GM08714 (cell line): ENCODE data around the gene HEATR5A.
"Not testable (repeated sequence)": the region's sequence is repeated elsewhere in the genome, so short reads cannot be mapped to it uniquely, and the experiment has no call there.

Experiments used
- H3K4me3 ChIP-seq: fragments of 200-500 bp; sonication (Bioruptor generic); 2 replicates; pipeline ENCODE4 v1.5.1; 2014; ENCODE audit warnings: mild to moderate bottlenecking, low read length, inconsistent platforms
- ZNF274 ChIP-seq: IDR thresholded peaks from 2 replicates; pipeline ENCODE4 v1.6.1; 2012; ENCODE audit warnings: mild to moderate bottlenecking, low read depth, low read length

The HEATR5A gene

DNA sequence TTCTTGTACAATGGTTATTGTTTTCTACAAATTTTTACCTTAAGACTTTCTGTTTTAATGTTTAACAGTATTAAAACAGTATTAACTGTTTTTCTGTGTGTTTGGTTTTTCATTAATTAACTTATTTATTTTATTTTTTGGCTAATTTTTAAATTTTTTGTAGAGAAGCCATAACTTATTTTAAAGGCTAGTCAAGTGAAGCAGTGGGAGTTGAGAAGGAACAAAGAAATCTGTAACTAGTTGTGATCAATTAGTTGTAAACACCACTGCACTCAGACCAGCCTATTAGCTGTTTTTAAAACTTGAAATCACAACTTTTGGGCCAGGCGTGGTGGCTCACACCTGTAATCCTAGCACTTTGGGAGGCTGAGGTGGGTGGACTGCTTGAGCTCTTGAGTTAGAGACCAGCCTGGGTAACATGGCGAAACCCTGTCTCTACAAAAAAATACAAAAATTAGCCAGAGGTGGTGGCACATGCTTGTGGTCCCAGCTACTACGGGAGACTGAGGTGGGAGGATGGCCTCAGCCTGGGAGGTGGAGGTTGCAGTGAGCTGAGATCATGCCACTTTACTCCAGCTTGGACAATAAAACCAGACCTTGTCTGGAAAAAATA lies 161.8 kb downstream of the HEATR5A start:
- TF ChIP-seq ZNF274 = no peak
- H3K4me3 ChIP-seq = no peak overlapping the region

DNA sequence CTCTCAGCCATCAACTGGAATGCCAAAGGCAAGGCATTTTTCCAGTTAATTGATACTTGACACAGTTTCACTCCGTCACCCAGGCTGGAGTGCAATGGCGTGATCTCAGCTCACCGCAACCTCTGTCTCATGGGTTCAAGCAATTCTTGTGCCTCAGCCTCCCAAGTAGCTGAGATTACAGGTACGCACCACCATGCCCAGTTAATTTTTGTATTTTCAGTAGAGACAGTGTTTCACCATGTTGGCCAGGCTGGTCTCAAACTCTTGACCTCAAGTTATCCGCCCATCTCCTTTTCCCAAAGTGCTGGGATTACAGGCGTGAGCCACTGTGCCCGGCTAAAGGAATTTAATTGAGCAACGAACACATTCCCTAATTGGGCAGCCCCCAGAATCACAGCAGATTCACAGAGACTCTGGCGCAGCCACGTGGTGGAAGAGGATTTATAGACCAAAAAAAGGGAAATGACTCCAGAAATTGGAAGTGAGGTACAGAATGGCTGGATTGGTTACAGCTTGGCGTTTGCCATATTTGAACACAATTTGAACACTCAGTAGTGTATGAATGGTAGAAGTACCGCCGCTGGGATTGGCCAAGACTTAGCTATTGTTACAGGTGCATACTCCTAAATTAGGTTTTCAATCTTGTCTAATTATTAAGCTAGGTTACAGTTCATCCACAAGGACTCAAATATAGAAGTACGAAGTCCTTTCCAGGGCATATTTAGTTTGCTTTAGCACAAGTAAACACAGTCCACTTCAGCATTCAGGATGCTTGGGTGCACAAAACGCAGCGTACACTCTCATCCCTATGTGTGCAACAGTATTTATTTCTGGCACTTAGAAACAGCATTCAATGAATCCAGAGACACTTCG lies 162.6 kb downstream of the HEATR5A start:
- not testable (repeated sequence) for H3K4me3 ChIP-seq

DNA sequence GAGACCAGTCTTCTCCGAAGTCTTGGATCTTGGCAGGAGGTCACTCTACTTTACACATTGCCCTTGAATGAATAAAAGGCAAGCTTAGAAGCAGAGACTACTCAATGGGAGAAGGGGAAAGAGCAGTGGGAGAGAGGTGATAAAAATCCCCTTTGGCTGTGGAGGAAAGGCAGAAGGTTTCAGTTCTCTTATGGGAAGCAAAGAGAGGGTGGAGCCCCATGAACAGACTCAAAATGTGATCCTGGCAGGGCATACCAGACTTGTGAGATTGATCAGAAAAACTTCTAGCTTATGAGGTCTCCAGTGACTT lies 163.2 kb downstream of the HEATR5A start:
- no peak overlapping the region for H3K4me3 ChIP-seq
- TF ChIP-seq ZNF274 = no peak

DNA sequence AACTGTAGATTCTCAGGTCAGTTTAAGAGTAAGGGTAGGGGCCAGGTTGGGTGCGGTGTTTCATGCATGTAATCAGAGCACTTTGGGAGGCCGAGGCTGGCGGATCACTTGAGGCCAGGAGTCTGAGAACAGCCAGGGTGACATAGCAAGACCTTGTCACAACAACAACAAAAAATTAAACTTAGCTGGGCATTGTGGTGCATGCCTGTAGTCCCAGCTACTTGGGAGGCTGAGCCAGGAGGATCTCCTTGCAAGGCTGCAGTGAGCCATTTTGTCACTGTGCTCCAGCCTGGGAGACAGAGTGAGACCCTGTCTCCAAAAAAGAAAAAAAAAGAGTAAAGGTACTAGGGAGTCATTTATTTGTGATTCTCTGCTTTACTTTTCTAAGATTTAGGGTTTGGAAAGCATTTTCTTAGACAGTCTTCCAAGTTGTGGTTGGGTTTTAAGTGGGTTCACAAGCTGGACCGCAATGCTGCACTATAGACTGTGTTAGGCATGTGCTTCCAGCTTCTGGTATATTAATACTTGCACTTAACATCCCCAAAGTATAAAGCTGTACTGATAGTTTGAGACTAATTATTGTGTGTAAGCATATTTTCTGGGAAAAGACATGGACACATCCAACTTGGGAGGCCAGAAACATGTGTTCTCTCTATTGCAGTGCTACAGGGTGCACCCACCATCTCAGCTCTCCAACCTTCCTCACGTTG lies 163.7 kb downstream of the HEATR5A start:
- no peak overlapping the region for H3K4me3 ChIP-seq
- no peak for TF ChIP-seq ZNF274

DNA sequence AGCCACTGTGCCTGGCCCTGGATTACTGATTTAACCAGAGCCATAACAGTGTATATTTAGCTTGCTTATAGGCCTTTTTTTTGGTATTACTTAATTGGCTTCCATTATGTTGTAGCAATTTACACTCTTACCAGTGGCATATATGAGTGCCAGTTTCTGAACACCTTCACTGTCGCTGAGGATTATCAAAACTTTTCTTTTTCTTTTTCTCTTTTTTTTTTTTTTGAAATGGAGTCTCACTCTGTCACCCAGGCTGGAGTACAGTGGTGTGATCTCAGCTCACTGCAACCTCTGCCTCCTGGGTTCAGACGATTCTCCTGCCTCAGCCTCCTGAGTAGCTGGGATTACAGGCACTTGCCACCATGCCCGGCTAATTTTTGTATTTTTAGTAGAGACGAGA lies 164.4 kb downstream of the HEATR5A start:
- not testable (repeated sequence) for H3K4me3 ChIP-seq

DNA sequence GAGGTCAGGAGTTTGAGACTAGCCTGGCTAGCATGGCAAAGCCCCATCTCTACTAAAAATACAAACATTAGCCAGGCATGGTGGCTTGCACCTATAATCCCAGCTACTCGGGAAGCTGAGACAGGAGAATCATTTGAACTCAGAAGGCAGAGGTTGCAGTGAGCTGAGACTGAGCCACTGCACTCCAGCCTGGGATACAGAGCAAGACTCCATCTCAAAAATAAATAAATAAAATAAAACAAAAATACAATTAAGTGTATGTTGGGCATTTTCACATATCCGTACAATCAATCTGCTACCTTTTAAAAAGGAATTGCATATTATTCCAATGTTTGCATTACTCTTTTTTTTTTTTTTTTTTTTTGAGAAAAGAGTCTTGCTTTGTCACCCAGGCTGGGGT lies 165.1 kb downstream of the HEATR5A start:
- H3K4me3 ChIP-seq = no peak overlapping the region
- TF ChIP-seq ZNF274 = no peak

DNA sequence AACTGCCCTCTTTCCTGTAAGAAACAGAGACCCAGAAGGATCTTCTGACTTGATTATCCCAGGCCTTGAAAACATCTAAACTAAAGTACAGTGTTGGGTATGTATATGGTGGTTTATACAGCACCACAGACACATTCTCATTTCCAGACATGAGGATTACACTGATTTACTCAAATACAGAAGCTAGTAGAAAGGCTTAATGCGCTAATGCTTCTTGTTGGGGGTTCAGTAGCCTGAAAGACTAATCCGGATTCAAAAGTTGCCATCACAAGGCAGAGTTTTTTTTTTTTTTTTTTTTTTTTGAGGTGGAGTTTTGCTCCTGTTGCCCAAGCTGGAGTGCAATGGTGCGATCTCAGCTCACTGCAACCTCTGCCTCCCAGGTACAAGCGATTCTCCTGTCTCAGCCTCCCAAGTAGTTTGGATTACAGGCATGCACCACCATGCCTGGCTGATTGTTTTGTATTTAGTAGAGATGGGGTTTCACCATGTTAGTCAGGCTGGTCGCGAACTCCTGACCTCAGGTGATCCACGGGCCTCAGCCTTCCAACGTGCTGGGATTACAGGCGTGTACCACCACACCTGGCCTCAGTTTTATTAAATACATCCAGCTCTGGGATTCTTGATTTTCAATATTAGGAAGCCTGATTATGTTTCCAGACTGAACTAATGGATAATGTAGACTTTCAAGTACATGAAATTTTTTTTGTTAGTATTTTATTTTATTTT lies 166.4 kb downstream of the HEATR5A start:
- no peak for TF ChIP-seq ZNF274
- H3K4me3 ChIP-seq = no peak overlapping the region

DNA sequence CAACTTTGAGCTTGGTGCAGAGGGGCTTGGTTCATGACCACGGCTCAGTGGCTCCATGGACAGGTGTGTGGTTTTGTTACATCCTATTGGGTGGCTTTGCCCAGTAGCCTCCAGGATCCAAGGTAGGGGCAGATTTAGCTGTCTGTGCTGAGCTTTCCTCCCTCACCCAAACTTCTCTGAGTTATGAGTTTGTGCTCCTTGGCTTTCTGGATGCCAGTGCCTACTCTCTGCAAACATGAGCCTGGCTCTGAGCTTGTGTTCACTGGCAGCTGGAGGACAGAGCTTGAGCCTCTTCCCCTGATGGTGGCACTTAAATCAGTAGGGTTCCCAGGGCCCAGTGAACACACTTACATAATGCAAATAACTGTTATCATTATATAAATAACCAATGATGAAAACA lies 167.5 kb downstream of the HEATR5A start:
- no peak for TF ChIP-seq ZNF274
- no peak overlapping the region for H3K4me3 ChIP-seq

DNA sequence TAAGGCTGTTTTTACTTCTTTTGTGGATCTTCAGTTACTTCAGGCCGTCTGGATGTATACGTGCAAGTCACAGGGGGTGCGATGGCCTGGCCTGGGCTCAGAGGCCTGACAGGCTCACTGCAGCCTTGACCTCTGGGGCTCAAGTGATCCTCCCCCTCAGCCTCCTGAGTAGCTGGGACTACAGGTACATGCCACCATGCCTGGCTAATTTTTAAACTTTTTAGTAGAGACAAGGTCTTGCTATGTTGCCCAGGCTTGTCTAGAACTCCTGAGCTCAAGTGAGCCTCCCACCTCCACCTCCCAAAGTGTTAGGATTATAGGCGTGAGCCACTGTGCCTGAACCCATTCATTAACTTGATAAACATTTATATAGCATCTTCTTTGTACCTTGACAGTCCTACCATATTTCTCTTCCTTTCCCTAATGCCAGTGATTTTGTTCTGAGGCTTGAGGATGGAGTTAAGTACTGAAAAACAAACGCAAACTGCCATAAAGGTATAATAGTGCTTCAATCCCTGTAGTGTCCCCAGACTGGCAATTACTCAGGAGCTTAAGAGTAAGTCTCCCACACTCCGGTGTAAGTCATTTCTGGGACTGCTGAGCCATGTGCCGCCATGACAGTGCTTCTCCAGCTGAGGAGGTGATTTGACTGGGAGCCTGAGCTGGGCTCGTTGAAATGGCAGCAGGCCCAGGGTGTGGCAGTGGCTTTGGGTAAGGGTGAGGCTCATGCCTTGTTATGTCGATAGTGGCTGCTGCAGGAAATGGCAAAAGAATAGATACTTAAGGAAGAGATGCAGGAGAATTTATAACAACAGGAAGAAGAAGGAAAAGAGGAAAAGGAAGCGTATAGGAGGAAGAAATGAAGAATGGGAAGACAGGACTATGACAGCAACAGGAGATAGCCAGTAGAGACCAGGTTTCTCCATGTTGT lies 169.1 kb downstream of the HEATR5A start:
- H3K4me3 ChIP-seq = no peak overlapping the region
- TF ChIP-seq ZNF274 = no peak

DNA sequence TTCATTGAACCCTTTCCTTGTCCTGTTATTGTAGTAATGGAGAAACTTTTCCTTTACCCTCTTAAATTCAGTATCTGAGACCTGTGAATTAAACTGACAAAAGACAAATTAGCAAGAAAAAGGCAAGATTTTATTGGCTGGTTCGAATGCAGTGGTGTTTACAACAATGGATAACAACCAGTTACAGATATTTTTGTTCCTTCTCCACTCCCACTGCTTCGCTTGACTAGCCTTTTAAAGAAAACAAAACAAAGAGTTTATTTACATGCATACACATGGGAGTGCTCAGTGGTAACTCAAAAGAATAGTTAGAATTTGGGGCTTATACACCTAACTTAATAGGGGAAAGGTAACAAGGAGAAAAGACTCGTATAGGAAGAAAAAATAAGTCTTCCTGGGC lies 175.7 kb downstream of the HEATR5A start:
- no peak overlapping the region for H3K4me3 ChIP-seq

DNA sequence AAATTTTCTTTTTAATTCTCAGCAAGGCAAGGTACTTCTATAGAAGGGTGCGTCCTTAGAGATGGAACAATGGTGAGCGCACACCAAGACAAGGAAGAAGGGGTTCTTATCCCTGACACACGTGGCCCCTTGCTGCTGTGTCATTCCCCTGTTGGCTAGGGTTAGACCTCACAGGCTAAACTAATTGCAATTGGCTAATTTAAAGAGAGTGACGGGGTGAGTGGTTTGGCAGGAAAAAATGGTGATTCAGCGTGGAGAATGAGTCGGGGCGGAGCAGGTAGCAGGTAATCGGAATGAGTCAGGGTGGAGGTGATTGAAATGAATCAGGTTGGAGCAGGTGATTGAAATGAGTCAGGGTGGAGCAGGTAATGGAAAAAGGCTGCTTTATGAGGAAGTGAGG lies 176.5 kb downstream of the HEATR5A start:
- TF ChIP-seq ZNF274 = no peak
- no peak overlapping the region for H3K4me3 ChIP-seq

More for the DNA sequence above, 175.7 kb downstream of the HEATR5A start:
- no peak for TF ChIP-seq ZNF274

DNA sequence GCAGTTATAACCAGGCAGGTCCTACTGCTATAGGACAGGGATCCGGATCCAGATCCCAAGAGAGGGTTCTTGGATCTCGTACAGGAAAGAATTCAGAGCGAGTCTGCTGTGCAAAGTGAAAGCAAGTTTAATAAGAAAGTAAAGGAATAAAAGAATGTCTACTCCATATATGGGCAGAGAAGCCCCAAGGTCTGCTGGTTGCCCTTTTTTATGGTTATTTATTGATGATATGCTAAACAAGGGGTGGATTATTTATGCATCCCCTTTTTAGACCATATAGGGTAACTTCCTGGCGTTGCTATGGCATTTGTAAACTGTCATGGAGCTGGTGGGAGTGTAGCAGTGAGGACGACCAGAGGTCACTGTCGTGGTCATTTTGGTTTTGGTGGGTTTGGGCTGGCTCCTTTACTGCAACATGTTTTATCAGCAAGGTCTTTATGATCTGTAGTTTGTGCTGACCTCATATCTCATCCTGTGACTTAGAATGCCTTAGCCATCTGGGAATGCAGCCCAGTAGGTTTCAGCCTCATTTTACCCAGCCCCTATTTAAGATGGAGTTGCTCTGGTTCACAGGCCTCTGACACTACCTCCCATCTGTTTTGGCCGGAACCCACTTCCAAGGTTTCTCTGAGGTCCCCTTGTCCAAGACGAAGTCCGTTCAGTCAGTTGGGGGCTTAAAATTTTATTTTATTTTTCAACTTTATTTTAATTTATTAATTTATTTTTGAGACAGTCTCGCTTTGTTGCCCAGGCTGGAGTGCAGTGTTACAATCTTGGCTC lies 178.0 kb downstream of the HEATR5A start:
- not testable (repeated sequence) for H3K4me3 ChIP-seq
